Transverse colon (tissue), 4 donors: ENCODE measurements around the gene PIM3. TPM values are rescaled to one million over a fixed set of nuclear protein-coding genes. Genes with fewer than 3 reads are reported as not detected.

Experiments
- DNase-seq: peaks from one replicate; pipeline ENCODE4 v3.0.0-alpha.2; 2019
- H3K27ac ChIP-seq, 4 donors: fragments of 200-600 bp; sonication (generic); 2 replicates each; pipeline ENCODE4 v1.5.1; 2016 to 2018; ENCODE audit warnings: inconsistent platforms in 4 of 4
- H3K27me3 ChIP-seq: fragments of 200-600 bp; sonication (generic); 2 replicates; pipeline ENCODE4 v1.5.1; 2017; ENCODE audit warnings: inconsistent platforms
- H3K36me3 ChIP-seq, 4 donors: fragments of 200-600 bp; sonication (generic); 2 replicates each; pipeline ENCODE4 v1.5.1; 2017 to 2019; ENCODE audit warnings: inconsistent platforms in 4 of 4
- H3K4me1 ChIP-seq, 4 donors: fragments of 200-600 bp; sonication (generic); 2 replicates each; pipeline ENCODE4 v1.5.1; 2017 to 2020; ENCODE audit warnings: inconsistent platforms in 4 of 4
- H3K4me3 ChIP-seq, 4 donors: fragments of 200-600 bp; sonication (generic); 1 replicate in 1 of 4; 2 replicates in 3 of 4; pipeline versions ENCODE4 v1.5.1 to v1.6.1; 2017 to 2019; ENCODE audit warnings: inconsistent platforms in 4 of 4
- H3K9me3 ChIP-seq, 2 donors: fragments of 200-600 bp; sonication (generic); 2 replicates each; pipeline ENCODE4 v1.5.1; 2017 to 2019; ENCODE audit warnings: inconsistent platforms in 2 of 2
- CTCF ChIP-seq, 5 experiments: fragments of 200-600 bp in 3 of 5; fragments of 450-650 bp in 2 of 5; sonication (generic) in 3 of 5; IDR thresholded peaks; 1 replicate in 2 of 5; 2 replicates in 3 of 5; pipeline ENCODE4 v1.5.1; 2016 to 2017; ENCODE audit warnings: antibody characterized with exemption in 5 of 5, inconsistent platforms in 3 of 5, mild to moderate bottlenecking in 2 of 5, moderate library complexity in 1 of 5
- EP300 ChIP-seq: sonication (generic); formaldehyde crosslinking; IDR thresholded peaks from one replicate; pipeline ENCODE4 v1.6.1; 2017; ENCODE audit warnings: antibody characterized with exemption, low read depth
- POLR2A ChIP-seq: fragments of 450-650 bp; IDR thresholded peaks from one replicate; pipeline ENCODE4 v1.6.1; 2016; ENCODE audit warnings: antibody characterized with exemption, mild to moderate bottlenecking, moderate library complexity
- POLR2AphosphoS5 ChIP-seq, 3 donors: sonication (generic); formaldehyde crosslinking; IDR thresholded peaks; one replicate each; pipeline ENCODE4 v1.6.1; 2016; ENCODE audit warnings: antibody characterized with exemption in 3 of 3
- WGBS, 2 donors: methylation state at CpG; one replicate each; pipeline ENCODE4 v1.1.5; 2018; ENCODE audit warnings: low coverage in 1 of 2; 5-methylcytosine and 5-hydroxymethylcytosine counted together
- in situ Hi-C, 4 donors: fragments of 200-750 bp; cut with MboI; loops; one replicate each; pipeline versions ENCODE4 v1.15.0 to v1.15.1; 2017; ENCODE audit warnings: low sequenced_read_pairs in 3 of 4, low pct_ligation_motif_present in 1 of 4, low pct_unique_long_range_greater_than_20kb in 1 of 4
- intact Hi-C: fragments of 100-400 bp; cut with DNase I; formaldehyde crosslinking; loops from one replicate; pipeline ENCODE4 v1.15.1; 2023; ENCODE audit warnings: low total_unique reads
- total RNA-seq, 4 donors: library from RNA; depleted of rRNA; stranded (reverse); fragments of >200 nt; gene quantifications; one replicate each; pipeline ENCODE4 v1.1.0, GENCODE V29; 2016

PIM3 gene
- 100 to 1,000 TPM; 115 to 290 (median 147) TPM for total RNA-seq

DNA sequence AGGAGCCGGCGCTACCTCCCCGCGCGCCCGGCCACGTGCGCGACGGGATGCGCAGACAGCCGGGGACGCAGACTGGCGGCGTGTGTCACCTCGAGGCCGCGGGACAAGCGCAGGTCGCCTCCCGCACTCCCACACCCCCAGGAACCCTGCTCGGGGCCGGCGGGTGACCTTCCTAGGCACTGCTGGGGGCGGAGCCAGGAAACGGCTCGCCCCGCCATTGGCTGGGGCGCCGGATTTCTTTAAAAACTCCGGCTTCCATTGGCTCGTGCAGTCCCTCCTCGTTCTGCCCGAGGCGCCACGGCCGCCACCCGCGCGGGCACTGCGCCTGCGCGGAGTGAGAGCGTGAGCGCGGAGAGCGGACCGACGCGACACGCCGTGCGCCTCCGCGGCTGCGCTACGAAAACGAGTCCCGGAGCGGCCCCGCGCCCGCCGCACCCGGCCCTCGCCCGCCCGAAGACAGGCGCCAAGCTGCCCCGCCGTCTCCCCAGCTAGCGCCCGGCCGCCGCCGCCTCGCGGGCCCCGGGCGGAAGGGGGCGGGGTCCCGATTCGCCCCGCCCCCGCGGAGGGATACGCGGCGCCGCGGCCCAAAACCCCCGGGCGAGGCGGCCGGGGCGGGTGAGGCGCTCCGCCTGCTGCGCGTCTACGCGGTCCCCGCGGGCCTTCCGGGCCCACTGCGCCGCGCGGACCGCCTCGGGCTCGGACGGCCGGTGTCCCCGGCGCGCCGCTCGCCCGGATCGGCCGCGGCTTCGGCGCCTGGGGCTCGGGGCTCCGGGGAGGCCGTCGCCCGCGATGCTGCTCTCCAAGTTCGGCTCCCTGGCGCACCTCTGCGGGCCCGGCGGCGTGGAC lies at the start of gene PIM3:
PIM3 (plus strand) TSS at position 614 of the 846 bp plus-strand sequence; CDS start at position 790, 176 bp downstream.
- Histone ChIP-seq H3K4me3 (peak within 1 kb of the TSS; percentile 86 to 99 (median 94)), H3K9me3 (no peaks in the 10 kb centered on the region), H3K36me3 (peaks cover 0 to 13% (median 8%) of the 10 kb centered on the region in 4 donors), H3K4me1 (peaks cover 17 to 43% (median 40%) of the 10 kb centered on the region in 4 donors), H3K27ac (peak within 1 kb of the TSS; percentile 93 to 95 (median 94)), H3K27me3 (no peaks in the 10 kb centered on the region)
- TF ChIP-seq CTCF (IDR thresholded peaks at IDR 0.05) (peak in 2 of 5 experiments; percentile 7 to 16), EP300 (no peak), POLR2A (peak; percentile 97), POLR2AphosphoS5 (IDR thresholded peaks at IDR 0.05) (peak; percentile 88 to 98 (median 97))
- WGBS, 2 donors = 0% methylated on average over 49 of the region's 137 CpGs; no CpG with 5 or more reads in 1 of the 2 donors
- in situ Hi-C loops = loop anchor here in 1 of 4 donors (25.0 kb wide), 1 partner anchor 98 kb away; the partner anchor contains the start of gene ZBED4
- intact Hi-C loops = no loop called here
- DNase-seq = peak; percentile 97

DNA sequence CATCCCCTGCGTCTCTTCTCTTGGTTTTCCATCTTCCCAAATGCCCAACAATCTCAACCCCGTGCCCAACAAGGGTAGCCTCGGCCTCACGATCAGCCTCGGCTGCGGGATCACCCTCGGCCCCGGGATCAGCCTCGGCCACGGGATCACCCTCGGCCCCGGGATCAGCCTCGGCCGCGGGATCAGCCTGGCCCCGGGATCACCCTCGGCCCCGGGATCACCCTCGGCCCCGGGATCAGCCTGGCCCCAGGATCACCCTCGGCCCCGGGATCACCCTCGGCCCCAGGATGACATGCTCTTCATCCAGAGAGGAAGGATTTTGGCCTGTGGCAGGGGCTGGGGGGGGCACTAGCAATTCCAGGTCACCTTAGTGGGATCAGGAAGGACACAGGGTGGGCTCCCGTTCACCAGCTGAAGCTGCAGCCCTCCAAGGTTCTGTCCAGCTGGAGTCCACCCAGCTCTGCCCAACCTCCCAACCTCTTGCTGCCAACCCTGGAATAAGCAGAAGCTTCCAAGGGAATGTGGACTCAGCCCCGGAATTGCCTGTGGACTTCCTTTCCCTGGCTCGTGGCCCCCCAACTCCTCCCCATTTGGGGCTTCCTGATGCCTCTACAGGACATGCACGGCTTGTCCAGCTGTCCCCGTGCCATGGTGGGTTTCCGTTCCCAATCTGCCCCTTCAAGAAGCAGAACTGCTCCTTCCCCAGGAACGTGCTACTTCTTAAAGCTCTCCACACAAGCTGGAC lies 48.5 kb upstream of the PIM3 start:
- Histone ChIP-seq H3K4me3 (no peak overlapping the region), H3K9me3 (no peaks in the 10 kb centered on the region), H3K4me1 (peaks cover under 1 to 4% (median 2%) of the 10 kb centered on the region in 4 donors), H3K27me3 (no peaks in the 10 kb centered on the region), H3K27ac (no peak overlapping the region), H3K36me3 (peaks cover 0 to 12% (median 5%) of the 10 kb centered on the region in 4 donors)
- intact Hi-C loops = no loop called here
- 93 to 94% methylated on average over 3 to 29 of the region's 30 CpGs for WGBS, 2 donors
- in situ Hi-C loops = loop anchor here in 1 of 4 donors (10.0 kb wide), 1 partner anchor 137 kb away; no protein-coding TSS in a partner anchor
- no peak for TF ChIP-seq POLR2A
- no peak for DNase-seq

DNA sequence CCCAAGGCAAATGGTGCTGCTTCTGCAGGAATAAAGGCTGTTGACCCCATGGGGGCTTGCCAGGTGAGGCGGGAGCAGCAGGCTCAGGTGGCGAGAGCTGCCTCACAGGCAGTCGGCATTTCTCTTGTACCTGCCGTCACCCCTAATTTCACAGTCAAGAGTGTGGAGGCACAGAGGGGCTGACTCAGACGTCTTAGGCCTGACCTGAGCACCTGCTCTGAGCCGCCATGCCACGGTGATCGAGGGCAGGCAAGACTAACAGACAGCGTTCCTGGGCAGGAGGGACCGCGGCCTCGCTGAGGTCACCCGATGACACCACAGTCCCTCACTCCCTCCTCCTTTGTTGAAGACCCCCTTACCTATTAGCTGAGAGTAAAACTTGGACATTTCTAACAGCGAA lies 47.5 kb upstream of the PIM3 start:
- H3K4me1 ChIP-seq = peaks cover 7 to 12% (median 10%) of the 10 kb centered on the region in 4 donors
- no peak overlapping the region for H3K4me3 ChIP-seq
- peaks cover 0 to 9% (median 3%) of the 10 kb centered on the region in 4 donors for H3K36me3 ChIP-seq
- no peaks in the 10 kb centered on the region for H3K27me3 ChIP-seq
- in situ Hi-C loops (loop anchor here in 1 of 4 donors (10.0 kb wide), 1 partner anchor 138 kb away; no protein-coding TSS in a partner anchor), intact Hi-C loops (no loop called here)
- no peak for DNase-seq
- no peak for TF ChIP-seq POLR2AphosphoS5 (IDR thresholded peaks at IDR 0.05)
- no peak for TF ChIP-seq CTCF (IDR thresholded peaks at IDR 0.05)
- TF ChIP-seq EP300 = no peak
- no peak for TF ChIP-seq POLR2A
- H3K27ac ChIP-seq = no peak overlapping the region
- H3K9me3 ChIP-seq = no peaks in the 10 kb centered on the region
- 86 to 100% methylated on average over 1 to 14 of the region's 14 CpGs for WGBS, 2 donors

- H3K9me3 ChIP-seq = no peaks in the 10 kb centered on the region
- H3K4me3 ChIP-seq = no peak overlapping the region
- TF ChIP-seq POLR2A = no peak
- TF ChIP-seq CTCF (IDR thresholded peaks at IDR 0.05) = no peak
- no peak for TF ChIP-seq POLR2AphosphoS5 (IDR thresholded peaks at IDR 0.05)
- no peak for TF ChIP-seq EP300
- in situ Hi-C loops = loop anchor here in 1 of 4 donors (10.0 kb wide), 1 partner anchor 139 kb away; no protein-coding TSS in a partner anchor
- 93% methylated on average over 14 of the region's 14 CpGs; no CpG with 5 or more reads in 1 of the 2 donors for WGBS, 2 donors
- no peak for DNase-seq
- intact Hi-C loops = no loop called here
- peaks cover 0 to 9% (median 3%) of the 10 kb centered on the region in 4 donors for H3K36me3 ChIP-seq
- H3K27ac ChIP-seq = no peak overlapping the region
- peaks cover 7 to 12% (median 10%) of the 10 kb centered on the region in 4 donors for H3K4me1 ChIP-seq
- no peaks in the 10 kb centered on the region for H3K27me3 ChIP-seq
These were observed 47.1 kb upstream of the PIM3 start for GRCh38 chr22:49913446-49913845.
